OCI-LY1 (cell line): ENCODE data around the gene CAPN10.

Experiments
- EZH2 ChIP-seq: fragments of 200-600 bp; sonication (generic), shearing (Covaris generic); IDR thresholded peaks from 2 replicates; pipeline ENCODE4 v1.8.0; 2017; ENCODE audit warnings: borderline replicate concordance, mixed run types, mild to moderate bottlenecking, antibody characterized with exemption, low read length, moderate library complexity, mixed read lengths
- TF ChIP-seq, protein P1 (sequence below): fragments of 200-600 bp; sonication (generic), shearing (Covaris generic); IDR thresholded peaks from 2 replicates; pipeline ENCODE4 v1.5.1; 2017; ENCODE audit warnings: mild to moderate bottlenecking, antibody characterized with exemption, low read length, moderate library complexity, mixed read lengths

GRCh38 chr2:240583774-240584173, 2.8 kb upstream of the CAPN10 start:
- TF ChIP-seq, protein P1, sequence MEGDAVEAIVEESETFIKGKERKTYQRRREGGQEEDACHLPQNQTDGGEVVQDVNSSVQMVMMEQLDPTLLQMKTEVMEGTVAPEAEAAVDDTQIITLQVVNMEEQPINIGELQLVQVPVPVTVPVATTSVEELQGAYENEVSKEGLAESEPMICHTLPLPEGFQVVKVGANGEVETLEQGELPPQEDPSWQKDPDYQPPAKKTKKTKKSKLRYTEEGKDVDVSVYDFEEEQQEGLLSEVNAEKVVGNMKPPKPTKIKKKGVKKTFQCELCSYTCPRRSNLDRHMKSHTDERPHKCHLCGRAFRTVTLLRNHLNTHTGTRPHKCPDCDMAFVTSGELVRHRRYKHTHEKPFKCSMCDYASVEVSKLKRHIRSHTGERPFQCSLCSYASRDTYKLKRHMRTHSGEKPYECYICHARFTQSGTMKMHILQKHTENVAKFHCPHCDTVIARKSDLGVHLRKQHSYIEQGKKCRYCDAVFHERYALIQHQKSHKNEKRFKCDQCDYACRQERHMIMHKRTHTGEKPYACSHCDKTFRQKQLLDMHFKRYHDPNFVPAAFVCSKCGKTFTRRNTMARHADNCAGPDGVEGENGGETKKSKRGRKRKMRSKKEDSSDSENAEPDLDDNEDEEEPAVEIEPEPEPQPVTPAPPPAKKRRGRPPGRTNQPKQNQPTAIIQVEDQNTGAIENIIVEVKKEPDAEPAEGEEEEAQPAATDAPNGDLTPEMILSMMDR = no peak
- no peak for TF ChIP-seq EZH2
